ENCODE results near the gene FRMD5.

Gene FRMD5

GRCh38 chr15:43928152-43928551 lies 266.9 kb downstream of the FRMD5 start:
- no peak overlapping the region for H3K14ac ChIP-seq (ENCODE audit: low read length in 2 of 2)
- no peak overlapping the region for H2BK12ac ChIP-seq (ENCODE audit: low read length in 2 of 2)
- H3K18ac ChIP-seq (ENCODE audit: low read depth in 1 of 2, low read length in 2 of 2), result no peak overlapping the region
- no peak overlapping the region for H3K23ac ChIP-seq (ENCODE audit: low read length in 2 of 2)
- H3K79me1 ChIP-seq (replicated peaks; ENCODE audit: low read length, poor library complexity, severe bottlenecking), result peaks cover 33% of the 10 kb centered on the region
- 55% methylated on average over 3 of the region's 5 CpGs for WGBS
- H2BK5ac ChIP-seq (ENCODE audit: low read depth, low read length, poor library complexity, severe bottlenecking), result no peak overlapping the region
- H3K36me3 ChIP-seq (ENCODE audit: control insufficient read depth in 1 of 2, insufficient read depth in 2 of 2, low read depth in 1 of 2, low read length in 2 of 2), result peaks cover 3 to 5% of the 10 kb centered on the region in 2 experiments
- H2BK15ac ChIP-seq (ENCODE audit: low read depth, poor library complexity, severe bottlenecking), result no peak overlapping the region
- no peaks in the 10 kb centered on the region for H3K27me3 ChIP-seq (ENCODE audit: control insufficient read depth in 1 of 2, insufficient read depth in 1 of 2, low read length in 2 of 2)
- no peak overlapping the region for H3K4me2 ChIP-seq (ENCODE audit: low read length, poor library complexity, severe bottlenecking)
- H3K27ac ChIP-seq (ENCODE audit: low read length, poor library complexity, severe bottlenecking), result no peak overlapping the region
- no peak overlapping the region for H2AK5ac ChIP-seq (ENCODE audit: low read length, severe bottlenecking)
- H2BK120ac ChIP-seq (ENCODE audit: low read depth, low read length), result no peak overlapping the region
- no peak for DNase-seq
- H4K91ac ChIP-seq (ENCODE audit: low read length), result no peak overlapping the region
- H3K9me3 ChIP-seq (ENCODE audit: control insufficient read depth, low read length), result no peaks in the 10 kb centered on the region
- no peak overlapping the region for H3K4ac ChIP-seq (ENCODE audit: low read depth in 1 of 2, low read length in 2 of 2)
- H3K4me1 ChIP-seq (ENCODE audit: control insufficient read depth, insufficient read depth, low read depth, low read length), result peaks cover 17% of the 10 kb centered on the region
- H4K8ac ChIP-seq (ENCODE audit: low read length), result no peak overlapping the region
- H2AFZ ChIP-seq (ENCODE audit: low read depth, low read length), result no peak overlapping the region
- no peak overlapping the region for H3K4me3 ChIP-seq (ENCODE audit: insufficient read depth in 1 of 2, low read depth in 1 of 2, low read length in 2 of 2)
- H3K9ac ChIP-seq (ENCODE audit: low read length), result no peak overlapping the region

- H2AFZ ChIP-seq (ENCODE audit: low read depth, low read length), result no peak overlapping the region
- H2BK120ac ChIP-seq (ENCODE audit: low read depth, low read length), result no peak overlapping the region
- H3K23ac ChIP-seq (ENCODE audit: low read length in 2 of 2), result no peak overlapping the region
- H3K18ac ChIP-seq (ENCODE audit: low read depth in 1 of 2, low read length in 2 of 2), result no peak overlapping the region
- H3K9ac ChIP-seq (ENCODE audit: low read length), result no peak overlapping the region
- no peaks in the 10 kb centered on the region for H3K27me3 ChIP-seq (ENCODE audit: control insufficient read depth in 1 of 2, insufficient read depth in 1 of 2, low read length in 2 of 2)
- no peak overlapping the region for H3K4ac ChIP-seq (ENCODE audit: low read depth in 1 of 2, low read length in 2 of 2)
- 52% methylated on average over 4 of the region's 4 CpGs for WGBS
- DNase-seq, result no peak
- no peak overlapping the region for H2BK5ac ChIP-seq (ENCODE audit: low read depth, low read length, poor library complexity, severe bottlenecking)
- H2BK15ac ChIP-seq (ENCODE audit: low read depth, poor library complexity, severe bottlenecking), result no peak overlapping the region
- no peak overlapping the region for H3K14ac ChIP-seq (ENCODE audit: low read length in 2 of 2)
- peaks cover 4 to 5% of the 10 kb centered on the region in 2 experiments for H3K36me3 ChIP-seq (ENCODE audit: control insufficient read depth in 1 of 2, insufficient read depth in 2 of 2, low read depth in 1 of 2, low read length in 2 of 2)
- no peak overlapping the region for H4K91ac ChIP-seq (ENCODE audit: low read length)
- H2BK12ac ChIP-seq (ENCODE audit: low read length in 2 of 2), result no peak overlapping the region
- peaks cover 27% of the 10 kb centered on the region for H3K79me1 ChIP-seq (replicated peaks; ENCODE audit: low read length, poor library complexity, severe bottlenecking)
- no peak overlapping the region for H3K4me3 ChIP-seq (ENCODE audit: insufficient read depth in 1 of 2, low read depth in 1 of 2, low read length in 2 of 2)
- H3K9me3 ChIP-seq (ENCODE audit: control insufficient read depth, low read length), result no peaks in the 10 kb centered on the region
- peaks cover 13% of the 10 kb centered on the region for H3K4me1 ChIP-seq (ENCODE audit: control insufficient read depth, insufficient read depth, low read depth, low read length)
- H3K4me2 ChIP-seq (ENCODE audit: low read length, poor library complexity, severe bottlenecking), result no peak overlapping the region
- no peak overlapping the region for H2AK5ac ChIP-seq (ENCODE audit: low read length, severe bottlenecking)
- H3K27ac ChIP-seq (ENCODE audit: low read length, poor library complexity, severe bottlenecking), result no peak overlapping the region
- no peak overlapping the region for H4K8ac ChIP-seq (ENCODE audit: low read length)
Observed at GRCh38 chr15:43927203-43927602, 267.9 kb downstream of the FRMD5 start.

GRCh38 chr15:43923553-43923952 lies 271.5 kb downstream of the FRMD5 start:
- peaks cover 4% of the 10 kb centered on the region for H3K4me1 ChIP-seq (ENCODE audit: control insufficient read depth, insufficient read depth, low read depth, low read length)
- H2BK15ac ChIP-seq (ENCODE audit: low read depth, poor library complexity, severe bottlenecking), result no peak overlapping the region
- no peak overlapping the region for H4K91ac ChIP-seq (ENCODE audit: low read length)
- H3K9me3 ChIP-seq (ENCODE audit: control insufficient read depth, low read length), result no peaks in the 10 kb centered on the region
- no peak overlapping the region for H2AK5ac ChIP-seq (ENCODE audit: low read length, severe bottlenecking)
- no peak overlapping the region for H2BK5ac ChIP-seq (ENCODE audit: low read depth, low read length, poor library complexity, severe bottlenecking)
- no peak overlapping the region for H3K4ac ChIP-seq (ENCODE audit: low read depth in 1 of 2, low read length in 2 of 2)
- peak overlapping the region in 1 of 2 experiments; percentile 42 for H3K14ac ChIP-seq (ENCODE audit: low read length in 2 of 2)
- peaks cover 4 to 10% of the 10 kb centered on the region in 2 experiments for H3K36me3 ChIP-seq (ENCODE audit: control insufficient read depth in 1 of 2, insufficient read depth in 2 of 2, low read depth in 1 of 2, low read length in 2 of 2)
- H2BK120ac ChIP-seq (ENCODE audit: low read depth, low read length), result no peak overlapping the region
- H3K27ac ChIP-seq (ENCODE audit: low read length, poor library complexity, severe bottlenecking), result no peak overlapping the region
- no peak overlapping the region for H3K4me3 ChIP-seq (ENCODE audit: insufficient read depth in 1 of 2, low read depth in 1 of 2, low read length in 2 of 2)
- 94% methylated on average over 4 of the region's 4 CpGs for WGBS
- DNase-seq, result no peak
- no peak overlapping the region for H2BK12ac ChIP-seq (ENCODE audit: low read length in 2 of 2)
- no peak overlapping the region for H3K9ac ChIP-seq (ENCODE audit: low read length)
- H3K79me1 ChIP-seq (replicated peaks; ENCODE audit: low read length, poor library complexity, severe bottlenecking), result peaks cover 16% of the 10 kb centered on the region
- no peak overlapping the region for H3K23ac ChIP-seq (ENCODE audit: low read length in 2 of 2)
- H3K27me3 ChIP-seq (ENCODE audit: control insufficient read depth in 1 of 2, insufficient read depth in 1 of 2, low read length in 2 of 2), result no peaks in the 10 kb centered on the region
- no peak overlapping the region for H3K4me2 ChIP-seq (ENCODE audit: low read length, poor library complexity, severe bottlenecking)
- H3K18ac ChIP-seq (ENCODE audit: low read depth in 1 of 2, low read length in 2 of 2), result no peak overlapping the region
- H2AFZ ChIP-seq (ENCODE audit: low read depth, low read length), result no peak overlapping the region
- no peak overlapping the region for H4K8ac ChIP-seq (ENCODE audit: low read length)

GRCh38 chr15:43922021-43922420 lies 273.1 kb downstream of the FRMD5 start:
- no peak overlapping the region for H3K18ac ChIP-seq (ENCODE audit: low read depth in 1 of 2, low read length in 2 of 2)
- no peak overlapping the region for H3K23ac ChIP-seq (ENCODE audit: low read length in 2 of 2)
- no peak overlapping the region for H2BK15ac ChIP-seq (ENCODE audit: low read depth, poor library complexity, severe bottlenecking)
- H3K27ac ChIP-seq (ENCODE audit: low read length, poor library complexity, severe bottlenecking), result no peak overlapping the region
- no peak overlapping the region for H2AK5ac ChIP-seq (ENCODE audit: low read length, severe bottlenecking)
- H2BK5ac ChIP-seq (ENCODE audit: low read depth, low read length, poor library complexity, severe bottlenecking), result no peak overlapping the region
- no peak overlapping the region for H3K9ac ChIP-seq (ENCODE audit: low read length)
- H3K9me3 ChIP-seq (ENCODE audit: control insufficient read depth, low read length), result no peaks in the 10 kb centered on the region
- H3K4me1 ChIP-seq (ENCODE audit: control insufficient read depth, insufficient read depth, low read depth, low read length), result peaks cover 4% of the 10 kb centered on the region
- H4K91ac ChIP-seq (ENCODE audit: low read length), result no peak overlapping the region
- no peak overlapping the region for H3K4me3 ChIP-seq (ENCODE audit: insufficient read depth in 1 of 2, low read depth in 1 of 2, low read length in 2 of 2)
- H3K4ac ChIP-seq (ENCODE audit: low read depth in 1 of 2, low read length in 2 of 2), result no peak overlapping the region
- no peak overlapping the region for H3K14ac ChIP-seq (ENCODE audit: low read length in 2 of 2)
- no peak overlapping the region for H2BK120ac ChIP-seq (ENCODE audit: low read depth, low read length)
- H3K4me2 ChIP-seq (ENCODE audit: low read length, poor library complexity, severe bottlenecking), result no peak overlapping the region
- H2AFZ ChIP-seq (ENCODE audit: low read depth, low read length), result no peak overlapping the region
- peaks cover 4 to 10% of the 10 kb centered on the region in 2 experiments for H3K36me3 ChIP-seq (ENCODE audit: control insufficient read depth in 1 of 2, insufficient read depth in 2 of 2, low read depth in 1 of 2, low read length in 2 of 2)
- no peak overlapping the region for H2BK12ac ChIP-seq (ENCODE audit: low read length in 2 of 2)
- WGBS, result 59% methylated on average over 4 of the region's 4 CpGs
- DNase-seq, result peak; percentile 69
- H3K79me1 ChIP-seq (replicated peaks; ENCODE audit: low read length, poor library complexity, severe bottlenecking), result peaks cover 9% of the 10 kb centered on the region
- H4K8ac ChIP-seq (ENCODE audit: low read length), result no peak overlapping the region
- H3K27me3 ChIP-seq (ENCODE audit: control insufficient read depth in 1 of 2, insufficient read depth in 1 of 2, low read length in 2 of 2), result no peaks in the 10 kb centered on the region

Data from mesenchymal stem cell (in vitro differentiated cells and primary cell).